OCI-M2 (cell line): ENCODE measurements around the gene HSPB1.
"Not testable (repeated sequence)": the region's sequence is repeated elsewhere in the genome, so short reads cannot be mapped to it uniquely, and the experiment has no call there.

ENCODE experiments used
- DNase-seq: peaks from one replicate; lab custom pipeline; 2025; ENCODE audit not compliant: unreplicated experiment; lab: John Stamatoyannopoulos, UW

HSPB1 gene

DNA sequence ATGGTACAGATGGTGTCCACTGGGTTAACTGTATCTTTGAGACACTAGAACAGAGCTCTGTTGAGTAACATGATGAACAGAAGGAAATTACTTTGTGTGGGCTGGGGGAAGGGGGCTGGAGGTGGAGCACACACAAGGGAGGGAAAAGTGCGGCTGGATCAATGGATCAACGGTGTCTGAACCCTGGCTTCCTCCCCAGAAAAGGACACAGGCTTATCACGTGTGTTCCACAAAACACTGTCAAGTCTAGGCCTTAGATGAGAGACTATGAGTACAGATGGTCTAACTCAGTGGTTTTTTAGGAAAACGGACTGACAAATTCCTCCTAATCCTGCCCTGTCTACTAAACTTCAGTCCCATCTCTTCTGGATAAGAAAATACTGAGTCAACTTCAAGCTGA is 27.8 kb downstream of the HSPB1 start:
- no peak for DNase-seq

DNA sequence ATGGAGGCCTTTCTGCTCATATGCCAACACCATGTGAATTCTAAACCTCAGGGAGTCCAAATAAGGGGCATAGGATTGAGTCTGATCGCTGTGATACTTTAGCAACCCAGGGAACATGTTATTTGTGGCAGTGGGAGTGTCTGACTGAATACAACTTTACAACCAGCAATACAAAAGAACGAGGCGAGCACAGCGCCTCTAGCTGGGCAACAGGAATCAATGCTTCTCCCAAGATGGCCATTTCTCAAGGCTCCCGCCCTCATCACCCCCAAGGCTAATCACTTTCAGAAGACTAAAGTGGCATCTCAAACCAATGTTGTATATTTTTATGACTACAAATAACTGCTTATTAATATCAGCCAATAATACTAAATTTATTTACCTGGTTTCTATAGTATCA is 28.2 kb downstream of the HSPB1 start:
- no peak for DNase-seq

DNA sequence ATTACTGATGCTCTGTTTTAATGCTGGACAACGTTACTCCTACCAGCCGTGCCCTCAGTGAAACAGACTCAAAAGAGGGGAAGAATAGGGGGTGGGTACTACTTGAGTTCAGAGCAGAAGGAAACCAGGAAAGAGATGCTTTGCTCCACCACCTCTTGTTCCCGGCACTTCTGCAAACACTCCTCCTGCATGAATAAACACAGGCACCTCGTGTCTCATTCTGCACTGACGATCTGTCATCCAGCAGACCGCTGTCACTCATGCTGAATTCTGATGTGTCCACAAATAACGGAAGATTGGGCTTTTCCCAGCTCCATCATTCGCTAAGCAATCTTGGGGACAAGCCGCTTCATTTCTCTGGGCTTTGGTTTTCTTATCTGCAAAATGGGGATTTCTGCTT is 29.6 kb downstream of the HSPB1 start:
- no peak for DNase-seq

DNA sequence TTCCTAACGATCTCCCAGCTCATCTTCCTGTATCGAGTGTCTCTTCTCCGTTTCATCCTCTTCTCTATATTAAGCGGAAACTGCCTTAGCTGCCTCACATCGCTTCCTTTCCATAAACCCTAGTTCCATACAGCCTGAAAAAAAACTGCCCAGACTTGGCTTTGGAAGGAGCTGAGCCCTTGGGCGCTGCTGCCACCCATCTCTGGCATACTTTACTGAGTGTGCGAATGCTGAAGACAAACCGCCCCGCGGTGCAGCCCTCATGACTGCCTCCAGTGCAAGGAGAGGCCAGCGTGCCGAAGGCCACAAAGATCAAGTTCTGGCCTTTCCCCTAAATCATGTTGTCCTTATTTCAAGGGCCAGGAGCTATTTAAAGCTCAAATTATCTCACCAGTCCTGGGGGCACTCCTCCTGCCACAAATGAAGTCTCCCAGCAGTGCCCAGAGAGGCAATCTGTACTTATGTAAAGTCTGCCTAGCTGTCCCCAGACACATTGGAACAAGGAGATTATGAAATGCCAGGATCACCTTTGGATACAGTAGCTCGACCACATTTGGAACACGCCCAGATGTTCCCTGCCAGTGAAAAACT is 31.1 kb downstream of the HSPB1 start:
- no peak for DNase-seq

DNA sequence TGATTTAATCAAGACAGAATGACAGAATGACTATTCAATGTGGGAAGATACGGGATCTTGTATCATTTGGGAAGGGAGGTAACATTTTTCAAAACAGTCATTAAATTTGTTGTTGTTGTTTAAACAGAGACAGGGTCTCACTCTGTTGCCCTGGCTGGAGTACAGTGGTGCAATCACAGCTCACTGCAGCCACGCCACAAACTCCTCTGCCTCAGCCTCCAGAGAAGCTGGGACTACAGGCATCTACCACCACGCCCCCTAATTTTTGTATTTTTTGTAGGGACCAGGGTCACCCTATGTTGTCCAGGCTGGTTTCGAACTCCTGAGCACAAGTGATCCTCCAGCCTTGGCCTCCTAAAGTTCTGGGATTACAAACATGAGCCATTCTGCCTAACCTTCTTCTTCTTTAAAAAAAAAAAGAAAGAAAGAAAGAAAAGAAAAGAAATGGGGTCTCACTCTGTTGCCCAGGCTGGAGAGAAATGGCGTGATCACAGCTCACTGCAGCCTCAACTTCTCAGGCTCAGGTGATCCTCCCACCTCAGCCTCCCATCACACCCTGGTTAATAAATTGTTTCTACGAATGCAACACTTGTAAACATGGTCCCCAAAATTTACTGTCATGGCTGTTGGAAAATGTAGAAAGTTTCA is 32.0 kb downstream of the HSPB1 start:
- no peak for DNase-seq

- DNase-seq = not testable (repeated sequence)
Observed at GRCh38 chr7:76335417-76335816, 32.9 kb downstream of the HSPB1 start.

DNA sequence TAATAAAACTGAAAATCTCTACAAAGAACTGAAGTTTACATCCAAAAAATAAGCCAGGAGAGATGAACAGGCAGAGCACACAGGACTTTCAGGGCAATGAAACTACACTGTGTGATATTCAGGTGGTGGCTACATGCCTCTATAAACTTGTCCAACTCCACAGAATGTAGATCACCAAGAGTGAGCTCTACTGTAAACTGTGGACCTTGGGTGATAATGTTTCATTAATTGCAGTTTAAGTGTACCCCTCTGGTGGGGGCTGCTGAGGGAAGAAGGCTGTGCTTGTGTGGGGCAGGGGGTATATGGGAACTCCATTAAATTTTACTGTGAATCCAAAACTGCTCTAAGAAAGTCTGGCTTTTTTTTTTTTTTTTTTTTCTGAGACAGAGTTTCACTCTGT is 33.6 kb downstream of the HSPB1 start:
- DNase-seq = no peak

DNA sequence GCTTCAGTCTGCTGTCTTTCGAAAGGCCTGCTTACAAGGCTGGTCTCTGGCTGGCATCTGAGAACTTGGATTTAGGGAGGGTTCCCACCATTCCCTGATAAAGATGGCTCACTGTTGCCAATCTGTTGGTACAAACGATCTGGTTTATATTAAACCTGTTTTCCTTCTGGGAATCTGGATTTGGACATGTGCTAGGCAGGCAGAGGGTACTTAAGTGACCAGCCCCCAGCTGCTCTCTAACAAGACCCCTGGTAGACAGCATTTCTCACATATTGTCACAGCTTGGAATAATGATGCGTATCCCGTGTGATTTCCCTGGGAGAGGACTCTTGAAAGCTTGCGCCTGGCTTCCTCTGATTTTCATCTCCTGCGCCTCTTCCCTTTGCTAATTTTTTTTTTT is 34.7 kb downstream of the HSPB1 start:
- DNase-seq = no peak

DNA sequence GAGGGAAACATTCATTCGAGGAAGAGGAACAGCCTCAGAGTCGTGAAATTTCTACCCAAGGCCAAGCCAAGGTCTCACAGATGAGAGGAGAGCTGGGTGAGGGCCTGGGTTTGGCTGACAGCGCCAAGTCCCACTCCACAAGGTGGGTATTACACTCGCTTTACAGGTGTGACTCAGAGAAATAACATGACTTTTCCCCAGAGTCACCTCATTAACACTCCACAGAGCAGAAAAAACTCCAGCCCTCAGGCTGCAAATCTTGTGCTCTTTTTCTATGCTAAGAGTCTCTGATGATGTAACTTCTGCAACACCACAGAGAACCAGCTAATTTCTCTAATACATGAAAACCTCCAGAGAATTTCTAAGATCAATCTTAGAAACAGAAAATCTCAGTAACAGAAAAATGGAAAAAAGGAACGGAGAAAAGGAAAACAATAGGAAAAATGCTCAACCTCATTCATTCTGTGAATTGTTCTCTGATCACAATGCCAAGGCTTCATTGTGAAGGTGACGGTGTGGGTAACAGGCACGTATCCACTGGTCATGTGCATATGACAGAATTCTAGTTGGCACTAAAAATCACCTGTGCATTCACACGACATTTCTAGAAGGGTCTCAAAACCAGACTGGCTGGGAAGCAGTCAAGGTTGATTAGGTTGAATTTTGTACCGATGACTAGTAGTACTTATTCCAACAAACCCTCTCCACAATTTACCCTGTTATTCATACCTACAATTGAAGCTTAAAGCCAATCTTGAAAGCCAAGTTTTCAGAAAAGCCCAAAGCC is 36.0 kb downstream of the HSPB1 start:
- DNase-seq = no peak

GRCh38 chr7:76340617-76341131 is 38.2 kb downstream of the HSPB1 start:
- no peak for DNase-seq

- no peak for DNase-seq
Observed at GRCh38 chr7:76342222-76342621, 39.7 kb downstream of the HSPB1 start.

- no peak for DNase-seq
Observed at GRCh38 chr7:76343294-76343930, 40.9 kb downstream of the HSPB1 start.

DNA sequence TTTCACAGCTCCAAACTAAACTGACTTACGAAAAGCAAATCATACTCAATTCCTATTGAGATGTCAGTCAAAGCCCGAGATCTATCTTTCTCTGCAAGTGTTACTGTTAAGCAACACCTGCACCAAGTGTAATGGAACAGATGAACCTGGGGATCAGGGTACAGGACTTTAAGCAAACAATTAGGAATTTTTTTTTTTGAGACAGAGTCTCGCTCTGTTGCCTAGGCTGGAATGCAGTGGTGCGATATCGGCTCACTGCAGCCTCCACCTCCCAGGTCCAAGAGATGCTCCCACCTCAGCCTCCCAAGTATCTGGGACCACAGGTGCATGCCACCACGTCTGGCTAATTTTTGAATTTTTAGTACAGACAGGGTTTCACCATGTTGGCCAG is 41.5 kb downstream of the HSPB1 start:
- DNase-seq = no peak

DNA sequence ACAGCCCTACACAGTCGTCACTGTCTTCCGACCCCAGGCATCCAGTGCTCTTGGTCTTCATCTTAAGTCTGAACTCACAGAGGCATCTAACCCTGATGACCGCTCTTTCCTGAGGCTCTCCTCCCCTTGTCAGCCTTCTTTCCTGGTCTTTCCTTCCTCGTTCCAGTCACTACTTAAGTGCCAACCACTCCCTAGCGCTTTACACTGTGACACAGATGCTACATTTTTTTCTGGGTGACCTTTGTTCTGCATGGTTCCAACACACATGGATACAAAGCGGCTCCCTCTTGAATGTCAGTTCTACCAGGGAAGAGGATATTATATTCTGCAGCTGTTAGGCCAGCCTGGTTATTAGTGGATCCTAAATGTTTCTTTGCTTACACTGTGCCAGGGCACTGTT is 43.6 kb downstream of the HSPB1 start:
- no peak for DNase-seq

DNA sequence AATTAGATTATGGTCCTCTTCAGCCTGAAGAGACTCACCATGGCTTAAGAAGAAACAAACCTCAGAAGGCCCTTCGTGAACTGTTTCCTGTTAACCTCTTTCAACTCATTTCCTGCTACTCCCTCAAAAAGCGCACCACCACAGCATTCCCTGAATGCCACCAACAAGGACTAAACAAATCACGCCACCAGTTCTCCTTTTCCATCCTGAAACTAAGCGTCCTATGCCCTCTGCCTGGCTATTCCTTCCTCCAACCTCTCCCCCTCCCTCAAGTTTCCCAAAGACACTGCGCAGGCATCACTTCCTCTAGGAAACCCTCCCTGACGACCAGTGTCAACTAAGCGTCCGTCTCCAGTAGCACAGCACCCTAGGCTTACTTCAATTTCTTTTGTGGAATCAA is 44.3 kb downstream of the HSPB1 start:
- DNase-seq = no peak

DNA sequence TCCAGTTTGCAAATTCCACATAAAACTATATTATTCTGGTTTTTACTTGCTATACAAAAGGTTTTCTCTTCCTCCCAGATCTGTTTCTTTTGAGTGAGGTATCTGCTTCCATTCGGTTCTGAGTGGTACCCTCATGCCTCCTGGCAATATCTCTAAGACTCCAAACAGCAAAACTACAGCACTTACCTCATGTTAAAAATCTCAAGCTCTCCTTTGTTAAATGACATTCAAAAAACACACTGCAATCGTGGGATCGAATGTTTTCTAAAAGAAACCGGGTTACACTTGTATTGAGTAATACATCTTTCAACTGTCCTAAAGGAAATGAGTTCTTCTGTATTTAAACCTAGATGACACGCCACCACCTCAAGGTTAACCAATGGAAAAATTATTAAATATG is 45.2 kb downstream of the HSPB1 start:
- no peak for DNase-seq

GRCh38 chr7:76349313-76349885 is 46.9 kb downstream of the HSPB1 start:
- DNase-seq = no peak

GRCh38 chr7:76351372-76351771 is 48.9 kb downstream of the HSPB1 start:
- no peak for DNase-seq

- no peak for DNase-seq
Observed at GRCh38 chr7:76352193-76352592, 49.7 kb downstream of the HSPB1 start.

DNA sequence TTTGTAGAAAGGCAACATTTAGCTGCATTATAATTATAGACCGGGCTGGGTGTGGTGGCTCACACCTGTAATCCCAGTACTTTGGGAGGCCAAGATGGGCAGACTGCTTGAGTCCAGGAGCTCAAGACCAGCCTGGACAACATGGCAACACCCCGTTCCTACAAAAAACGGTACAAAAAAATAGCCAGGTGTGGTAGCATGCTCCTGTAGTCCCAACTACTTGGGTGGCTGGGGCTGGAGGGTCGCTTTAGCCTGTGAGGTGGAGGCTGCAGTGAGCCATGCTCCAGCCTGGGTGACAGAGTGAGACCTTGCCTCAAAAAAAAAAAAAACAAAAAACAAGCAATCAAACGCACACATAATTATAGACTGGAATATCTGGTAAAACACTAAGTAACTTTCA is 51.3 kb downstream of the HSPB1 start:
- DNase-seq = no peak
